ENCODE results near the gene COPB2.

COPB2 gene

GRCh38 chr3:139421040-139421439, 31.6 kb upstream of the COPB2 start:
- no peaks in the 10 kb centered on the region for H3K4me1 ChIP-seq (ENCODE audit: control insufficient read depth, low read length)
- no peaks in the 10 kb centered on the region for H4K20me1 ChIP-seq (ENCODE audit: control insufficient read depth, insufficient read depth, low read depth, low read length)
- H3K36me3 ChIP-seq (ENCODE audit: control insufficient read depth, low read length), result no peaks in the 10 kb centered on the region
- no peaks in the 10 kb centered on the region for H3K9me3 ChIP-seq (ENCODE audit: control insufficient read depth, insufficient read depth, low read length)
- no peak overlapping the region for H3K4me3 ChIP-seq (ENCODE audit: low read length)
- TF ChIP-seq CTCF (IDR thresholded peaks at IDR 0.05; ENCODE audit: low read depth, low read length, poor library complexity, severe bottlenecking) (no peak), EZH2phosphoT487 (IDR thresholded peaks at IDR 0.05; ENCODE audit: borderline replicate concordance, low read length) (no peak)
- no peaks in the 10 kb centered on the region for H3K79me2 ChIP-seq (ENCODE audit: control insufficient read depth, low read length)
- H3K27ac ChIP-seq (ENCODE audit: low read depth, low read length), result no peak overlapping the region
- no peak overlapping the region for H3K4me2 ChIP-seq (ENCODE audit: low read length)
- H3K9me2 ChIP-seq (replicated peaks; ENCODE audit: control insufficient read depth, low read length), result no peaks in the 10 kb centered on the region
- H3F3A ChIP-seq (ENCODE audit: control insufficient read depth, insufficient read depth), result no peaks in the 10 kb centered on the region
- no peaks in the 10 kb centered on the region for H3K27me3 ChIP-seq (ENCODE audit: control insufficient read depth, low read length)

GRCh38 chr3:139418144-139418543, 28.7 kb upstream of the COPB2 start:
- TF ChIP-seq CTCF (IDR thresholded peaks at IDR 0.05; ENCODE audit: low read depth, low read length, poor library complexity, severe bottlenecking) (no peak), EZH2phosphoT487 (IDR thresholded peaks at IDR 0.05; ENCODE audit: borderline replicate concordance, low read length) (no peak)
- Histone ChIP-seq H3K4me3 (ENCODE audit: low read length) (no peak overlapping the region), H3F3A (ENCODE audit: control insufficient read depth, insufficient read depth) (no peaks in the 10 kb centered on the region), H3K79me2 (ENCODE audit: control insufficient read depth, low read length) (no peaks in the 10 kb centered on the region), H4K20me1 (ENCODE audit: control insufficient read depth, insufficient read depth, low read depth, low read length) (no peaks in the 10 kb centered on the region), H3K27ac (ENCODE audit: low read depth, low read length) (no peak overlapping the region), H3K27me3 (ENCODE audit: control insufficient read depth, low read length) (no peaks in the 10 kb centered on the region), H3K4me2 (ENCODE audit: low read length) (no peak overlapping the region), H3K36me3 (ENCODE audit: control insufficient read depth, low read length) (no peaks in the 10 kb centered on the region), H3K9me3 (ENCODE audit: control insufficient read depth, insufficient read depth, low read length) (no peaks in the 10 kb centered on the region), H3K9me2 (replicated peaks; ENCODE audit: control insufficient read depth, low read length) (no peaks in the 10 kb centered on the region), H3K4me1 (ENCODE audit: control insufficient read depth, low read length) (no peaks in the 10 kb centered on the region)

GRCh38 chr3:139416275-139416674, 26.8 kb upstream of the COPB2 start:
- Histone ChIP-seq H3K27ac (ENCODE audit: low read depth, low read length) (no peak overlapping the region), H3F3A (ENCODE audit: control insufficient read depth, insufficient read depth) (no peaks in the 10 kb centered on the region), H3K9me3 (ENCODE audit: control insufficient read depth, insufficient read depth, low read length) (peaks cover 3% of the 10 kb centered on the region; the same call in 1 of the 2 replicates)

More at GRCh38 chr3:139416275-139416674, 26.8 kb upstream of the COPB2 start:
- no peaks in the 10 kb centered on the region for H3K36me3 ChIP-seq (ENCODE audit: control insufficient read depth, low read length)
- H3K79me2 ChIP-seq (ENCODE audit: control insufficient read depth, low read length), result no peaks in the 10 kb centered on the region
- H4K20me1 ChIP-seq (ENCODE audit: control insufficient read depth, insufficient read depth, low read depth, low read length), result no peaks in the 10 kb centered on the region
- H3K9me2 ChIP-seq (replicated peaks; ENCODE audit: control insufficient read depth, low read length), result no peaks in the 10 kb centered on the region
- no peaks in the 10 kb centered on the region for H3K4me1 ChIP-seq (ENCODE audit: control insufficient read depth, low read length)
- no peak overlapping the region for H3K4me2 ChIP-seq (ENCODE audit: low read length)
- no peak overlapping the region for H3K4me3 ChIP-seq (ENCODE audit: low read length)
- no peaks in the 10 kb centered on the region for H3K27me3 ChIP-seq (ENCODE audit: control insufficient read depth, low read length)
- no peak for TF ChIP-seq CTCF (IDR thresholded peaks at IDR 0.05; ENCODE audit: low read depth, low read length, poor library complexity, severe bottlenecking)
- no peak for TF ChIP-seq EZH2phosphoT487 (IDR thresholded peaks at IDR 0.05; ENCODE audit: borderline replicate concordance, low read length)
